GM21529 (cell line): ENCODE measurements around the gene TTC27.
"Not testable (repeated sequence)": the region's sequence is repeated elsewhere in the genome, so short reads cannot be mapped to it uniquely, and the experiment has no call there.

Experiments
- ATAC-seq: cut with Tn5 transposase; IDR thresholded peaks from one replicate; pipeline ENCODE4 v1.9.1; 2021; ENCODE audit not compliant: unreplicated experiment

TTC27 gene

GRCh38 chr2:32627814-32628579 lies at the start of gene TTC27:
Gene TTC27 (plus strand): TSS chr2:32628050. CDS start chr2:32628293, 243 bp downstream.
- ATAC-seq = peak; percentile 100

GRCh38 chr2:32591669-32592463 lies 36.0 kb upstream of the TTC27 start:
- peak; percentile 71 for ATAC-seq

GRCh38 chr2:32594573-32594972 lies 33.3 kb upstream of the TTC27 start:
- ATAC-seq = no peak

GRCh38 chr2:32611366-32611765 lies 16.5 kb upstream of the TTC27 start:
- ATAC-seq = no peak

- no peak for ATAC-seq
Measured at GRCh38 chr2:32611771-32612170, 16.1 kb upstream of the TTC27 start.

GRCh38 chr2:32614084-32614483 lies 13.8 kb upstream of the TTC27 start:
- no peak for ATAC-seq

- ATAC-seq = no peak
Measured at GRCh38 chr2:32617599-32618189, 10.2 kb upstream of the TTC27 start.

GRCh38 chr2:32622570-32623310 lies 5.1 kb upstream of the TTC27 start:
- ATAC-seq = no peak

- ATAC-seq = no peak
Measured at GRCh38 chr2:32623311-32623706, 4.5 kb upstream of the TTC27 start.

GRCh38 chr2:32624812-32625211 lies 3.0 kb upstream of the TTC27 start:
- ATAC-seq = no peak

- ATAC-seq = no peak
Measured at GRCh38 chr2:32626639-32627221, 1.1 kb upstream of the TTC27 start.

GRCh38 chr2:32627441-32627813 lies 423 bp upstream of the TTC27 start:
- ATAC-seq = peak; percentile 30

- no peak for ATAC-seq
Measured at GRCh38 chr2:32632089-32632488, 4.2 kb downstream of the TTC27 start.

GRCh38 chr2:32633040-32633439 lies 5.2 kb downstream of the TTC27 start:
- no peak for ATAC-seq

- ATAC-seq = not testable (repeated sequence)
Measured at GRCh38 chr2:32638548-32638947, 10.7 kb downstream of the TTC27 start.

- no peak for ATAC-seq
Measured at GRCh38 chr2:32641180-32641579, 13.3 kb downstream of the TTC27 start.

- no peak for ATAC-seq
Measured at GRCh38 chr2:32647180-32647651, 19.4 kb downstream of the TTC27 start.

- no peak for ATAC-seq
Measured at GRCh38 chr2:32652555-32653209, 24.8 kb downstream of the TTC27 start.

- ATAC-seq = no peak
Measured at GRCh38 chr2:32656069-32656468, 28.2 kb downstream of the TTC27 start.

- no peak for ATAC-seq
Measured at GRCh38 chr2:32663864-32664263, 36.0 kb downstream of the TTC27 start.
